ENCODE data around the gene EXD3. TPM values are rescaled to one million over a fixed set of nuclear protein-coding genes. Genes with fewer than 3 reads are reported as not detected.
A peak's percentile ranks its signal among the peaks of the same experiment; 100 is the strongest.

The EXD3 gene
- total RNA-seq, 1 donor from 2014 or later, result 6.8 TPM

- no peak overlapping the region for H3K4me3 Mint-ChIP-seq (ENCODE audit: low read depth)
- H3K27me3 Mint-ChIP-seq (ENCODE audit: low read depth), result no peaks in the 10 kb centered on the region
- no peak overlapping the region for H3K27ac Mint-ChIP-seq
- H3K9me3 Mint-ChIP-seq, result no peaks in the 10 kb centered on the region
- no peak for DNase-seq (ENCODE audit: low spot score)
- H3K4me1 Mint-ChIP-seq (ENCODE audit: low read depth), result peaks cover 2% of the 10 kb centered on the region
- intact Hi-C loops (cut with micrococcal nuclease), result no loop called here
- H3K36me3 Mint-ChIP-seq (ENCODE audit: low read depth), result no peaks in the 10 kb centered on the region
Observed at GRCh38 chr9:137310189-137311052, 112.5 kb downstream of the EXD3 start.

GRCh38 chr9:137309368-137310188 is 113.4 kb downstream of the EXD3 start:
- Mint-ChIP-seq H3K36me3 (ENCODE audit: low read depth) (no peaks in the 10 kb centered on the region), H3K4me1 (ENCODE audit: low read depth) (peaks cover 4% of the 10 kb centered on the region), H3K4me3 (ENCODE audit: low read depth) (no peak overlapping the region), H3K9me3 (no peaks in the 10 kb centered on the region), H3K27me3 (ENCODE audit: low read depth) (no peaks in the 10 kb centered on the region), H3K27ac (no peak overlapping the region)
- DNase-seq (ENCODE audit: low spot score), result no peak
- intact Hi-C loops (cut with micrococcal nuclease), result no loop called here

DNA sequence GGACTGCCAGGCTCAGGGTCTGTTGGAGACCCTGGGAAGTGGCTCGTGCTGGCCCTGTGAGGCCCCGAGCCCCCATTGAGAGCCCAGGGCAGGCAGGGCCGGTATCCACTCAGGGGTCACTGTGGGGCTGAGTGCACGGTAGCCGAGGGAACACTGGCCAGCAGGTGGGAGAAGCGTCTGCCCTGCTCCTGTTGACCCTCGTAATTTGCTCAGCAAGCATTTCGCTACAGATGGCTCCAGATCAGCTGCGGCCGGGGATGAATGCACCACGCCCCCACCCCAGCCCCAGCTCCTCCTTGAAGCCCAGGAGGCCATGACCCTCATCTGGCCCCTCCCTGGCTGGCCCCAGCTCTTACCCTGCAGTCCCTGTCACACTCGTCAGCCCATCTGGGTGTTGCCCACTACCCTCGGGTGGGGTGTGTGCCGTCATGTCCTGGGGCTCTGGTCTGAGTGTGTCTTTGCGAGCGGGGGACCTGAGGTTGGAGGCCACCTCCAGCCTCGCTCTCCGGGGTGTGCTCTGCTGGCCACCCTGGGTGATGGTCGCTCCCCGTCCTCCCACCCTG is 114.8 kb downstream of the EXD3 start:
- no peak overlapping the region for H3K4me3 Mint-ChIP-seq (ENCODE audit: low read depth)
- H3K36me3 Mint-ChIP-seq (ENCODE audit: low read depth), result no peaks in the 10 kb centered on the region
- H3K9me3 Mint-ChIP-seq, result no peaks in the 10 kb centered on the region
- H3K27ac Mint-ChIP-seq, result no peak overlapping the region
- H3K4me1 Mint-ChIP-seq (ENCODE audit: low read depth), result peaks cover 4% of the 10 kb centered on the region
- DNase-seq (ENCODE audit: low spot score), result no peak
- H3K27me3 Mint-ChIP-seq (ENCODE audit: low read depth), result no peaks in the 10 kb centered on the region
- intact Hi-C loops (cut with micrococcal nuclease), result no loop called here

- Mint-ChIP-seq H3K36me3 (ENCODE audit: low read depth) (no peaks in the 10 kb centered on the region), H3K27me3 (ENCODE audit: low read depth) (no peaks in the 10 kb centered on the region), H3K4me3 (ENCODE audit: low read depth) (no peak overlapping the region), H3K4me1 (ENCODE audit: low read depth) (peaks cover 4% of the 10 kb centered on the region), H3K9me3 (no peaks in the 10 kb centered on the region), H3K27ac (no peak overlapping the region)
- intact Hi-C loops (cut with micrococcal nuclease), result no loop called here
- DNase-seq (ENCODE audit: low spot score), result no peak
Observed at GRCh38 chr9:137307255-137308056, 115.5 kb downstream of the EXD3 start.

GRCh38 chr9:137306850-137307254 is 116.1 kb downstream of the EXD3 start:
- Mint-ChIP-seq H3K27ac (no peak overlapping the region), H3K9me3 (no peaks in the 10 kb centered on the region), H3K36me3 (ENCODE audit: low read depth) (no peaks in the 10 kb centered on the region), H3K4me1 (ENCODE audit: low read depth) (peaks cover 4% of the 10 kb centered on the region), H3K27me3 (ENCODE audit: low read depth) (no peaks in the 10 kb centered on the region), H3K4me3 (ENCODE audit: low read depth) (no peak overlapping the region)
- no peak for DNase-seq (ENCODE audit: low spot score)
- intact Hi-C loops (cut with micrococcal nuclease), result no loop called here

- H3K4me3 Mint-ChIP-seq (ENCODE audit: low read depth), result no peak overlapping the region
- H3K27me3 Mint-ChIP-seq (ENCODE audit: low read depth), result no peaks in the 10 kb centered on the region
- no peaks in the 10 kb centered on the region for H3K36me3 Mint-ChIP-seq (ENCODE audit: low read depth)
- H3K9me3 Mint-ChIP-seq, result no peaks in the 10 kb centered on the region
- H3K27ac Mint-ChIP-seq, result no peak overlapping the region
- H3K4me1 Mint-ChIP-seq (ENCODE audit: low read depth), result peaks cover 4% of the 10 kb centered on the region
- intact Hi-C loops (cut with micrococcal nuclease), result no loop called here
- DNase-seq (ENCODE audit: low spot score), result no peak
Observed at GRCh38 chr9:137306066-137306849, 116.7 kb downstream of the EXD3 start.

DNA sequence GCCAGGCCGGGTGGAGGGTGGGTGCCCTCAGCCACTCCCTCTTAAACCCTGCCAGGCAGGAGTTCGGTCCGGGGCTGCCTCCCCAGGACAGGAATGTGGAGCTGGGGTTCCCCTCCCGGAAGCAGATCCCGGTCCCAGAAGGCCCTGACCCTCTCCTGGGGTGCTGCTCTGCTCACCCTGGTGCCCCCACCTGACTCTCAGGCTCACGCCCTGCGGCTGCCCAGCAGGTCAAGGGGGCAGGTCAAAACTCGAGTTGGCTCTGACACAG is 117.2 kb downstream of the EXD3 start:
- Mint-ChIP-seq H3K4me3 (ENCODE audit: low read depth) (no peak overlapping the region), H3K36me3 (ENCODE audit: low read depth) (no peaks in the 10 kb centered on the region), H3K27ac (no peak overlapping the region), H3K27me3 (ENCODE audit: low read depth) (peaks cover 1% of the 10 kb centered on the region), H3K4me1 (ENCODE audit: low read depth) (peaks cover 4% of the 10 kb centered on the region), H3K9me3 (no peaks in the 10 kb centered on the region)
- no peak for DNase-seq (ENCODE audit: low spot score)
- intact Hi-C loops (cut with micrococcal nuclease), result no loop called here

- intact Hi-C loops (cut with micrococcal nuclease), result no loop called here
- peak; percentile 60 for DNase-seq (ENCODE audit: low spot score)
Observed at GRCh38 chr9:137305060-137305797, 117.7 kb downstream of the EXD3 start.

GRCh38 chr9:137304383-137305059 is 118.4 kb downstream of the EXD3 start:
- peaks cover 8% of the 10 kb centered on the region for H3K4me1 Mint-ChIP-seq (ENCODE audit: low read depth)
- peaks cover 8% of the 10 kb centered on the region for H3K27me3 Mint-ChIP-seq (ENCODE audit: low read depth)
- H3K9me3 Mint-ChIP-seq, result no peaks in the 10 kb centered on the region
- no peak overlapping the region for H3K4me3 Mint-ChIP-seq (ENCODE audit: low read depth)
- DNase-seq (ENCODE audit: low spot score), result no peak
- intact Hi-C loops (cut with micrococcal nuclease), result no loop called here
- H3K27ac Mint-ChIP-seq, result no peak overlapping the region
- no peaks in the 10 kb centered on the region for H3K36me3 Mint-ChIP-seq (ENCODE audit: low read depth)

More at GRCh38 chr9:137305060-137305797, 117.7 kb downstream of the EXD3 start:
- peak overlapping the region; percentile 46 for H3K27ac Mint-ChIP-seq
- H3K9me3 Mint-ChIP-seq, result no peaks in the 10 kb centered on the region
- H3K36me3 Mint-ChIP-seq (ENCODE audit: low read depth), result no peaks in the 10 kb centered on the region
- peaks cover 4% of the 10 kb centered on the region for H3K4me1 Mint-ChIP-seq (ENCODE audit: low read depth)
- H3K4me3 Mint-ChIP-seq (ENCODE audit: low read depth), result peak overlapping the region; percentile 5
- peaks cover 3% of the 10 kb centered on the region for H3K27me3 Mint-ChIP-seq (ENCODE audit: low read depth)

GRCh38 chr9:137303893-137304382 is 119.0 kb downstream of the EXD3 start:
- intact Hi-C loops (cut with micrococcal nuclease), result no loop called here
- H3K4me3 Mint-ChIP-seq (ENCODE audit: low read depth), result no peak overlapping the region

More at GRCh38 chr9:137303893-137304382, 119.0 kb downstream of the EXD3 start:
- DNase-seq (ENCODE audit: low spot score), result no peak
- Mint-ChIP-seq H3K27me3 (ENCODE audit: low read depth) (peaks cover 10% of the 10 kb centered on the region), H3K4me1 (ENCODE audit: low read depth) (peaks cover 8% of the 10 kb centered on the region), H3K36me3 (ENCODE audit: low read depth) (no peaks in the 10 kb centered on the region), H3K9me3 (no peaks in the 10 kb centered on the region), H3K27ac (no peak overlapping the region)

Data from activated T-helper 2 cell treated with anti-CD3 and anti-CD28 coated beads, Interferon-gamma antibody, Interleukin-2, Interleukin-4, amounts not matched to agents 10 μg/mL and 5 μg/mL and 100 μg/mL, durations not matched to agents 14 hours and 24 hours and 36 hours (primary cell).